A549 (cell line): Measurements from ENCODE around the gene DCN. TPM values are rescaled to one million over a fixed set of nuclear protein-coding genes. Genes with fewer than 3 reads are reported as not detected.

Source experiments
- ATAC-seq, 2 experiments: fragments of 200-7000 bp in 1 of 2; fragments of >200 bp in 1 of 2; cut with Nextera tagmentation in 1 of 2; cut with Tn5 transposase in 1 of 2; 3 replicates each; pipeline versions ENCODE4 v1.8.0 to v1.9.1; 2018 to 2020; ENCODE audit warnings: mild to moderate bottlenecking in 1 of 2, moderate library complexity in 1 of 2
- CTCF ChIA-PET: fragments of 300-600 bp; sonication (Branson Sonifier 250); formaldehyde crosslinking; extraction: SDS; loops from one replicate; lab custom pipeline; 2021; ENCODE audit warnings: antibody characterized with exemption, inconsistent platforms; lab: Yijun Ruan, JAX
- POLR2A ChIA-PET: fragments of 350-600 bp; formaldehyde crosslinking; extraction: SDS; loops from one replicate; lab custom pipeline; 2021; ENCODE audit warnings: antibody characterized with exemption, inconsistent platforms; lab: Yijun Ruan, JAX
- DNase-seq, 2 experiments: peaks; one replicate each; pipeline versions ENCODE4 v3.0.0 to v3.0.0-alpha.2; 2011 to 2016; ENCODE audit warnings: low read depth in 1 of 2, low spot score in 1 of 2
- FAIRE-seq: peaks from 2 replicates; lab custom pipeline; 2011; peaks lifted over from hg19 to GRCh38; lab: Jason Lieb, UNC
- H3K27ac ChIP-seq, 2 experiments: fragments of >200 bp; sonication (Bioruptor Twin); formaldehyde crosslinking; 3 replicates each; pipeline ENCODE4 v1.5.1; 2016 to 2017
- H3K4me1 ChIP-seq: fragments of >200 bp; sonication (Bioruptor Twin); formaldehyde crosslinking; 3 replicates; pipeline ENCODE4 v1.6.1; 2016
- H3K4me2 ChIP-seq: fragments of >200 bp; sonication (Bioruptor Twin); formaldehyde crosslinking; 3 replicates; pipeline ENCODE4 v1.6.1; 2016
- H3K4me3 ChIP-seq: fragments of >200 bp; sonication (Bioruptor Twin); formaldehyde crosslinking; 3 replicates; pipeline ENCODE4 v1.5.1; 2016
- H3K9me3 ChIP-seq: fragments of >200 bp; sonication (Bioruptor Twin); formaldehyde crosslinking; 3 replicates; pipeline ENCODE4 v1.6.1; 2016
- BHLHE40 ChIP-seq: IDR thresholded peaks from 2 replicates; pipeline ENCODE4 v1.6.1; 2012; ENCODE audit warnings: low read depth, low read length, inconsistent platforms
- CBX2 ChIP-seq: fragments of 200-600 bp; sonication (generic); IDR thresholded peaks from 2 replicates; pipeline ENCODE4 v1.6.1; 2016; ENCODE audit warnings: low read depth, mild to moderate bottlenecking, borderline replicate concordance
- CBX8 ChIP-seq: fragments of 200-600 bp; sonication (generic); IDR thresholded peaks from 2 replicates; pipeline ENCODE4 v1.6.1; 2016
- EHF ChIP-seq: fragments of 250-450 bp; sonication (Bioruptor Pico); IDR thresholded peaks from 2 replicates; pipeline ENCODE4 v1.5.0; 2020; ENCODE audit warnings: mild to moderate bottlenecking
- EHMT2 ChIP-seq: fragments of 200-600 bp; sonication (generic); IDR thresholded peaks from 2 replicates; pipeline ENCODE4 v1.6.1; 2016; ENCODE audit warnings: antibody characterized with exemption, low read depth, mild to moderate bottlenecking, moderate library complexity
- EP300 ChIP-seq, 2 experiments: fragments of >200 bp; sonication (Bioruptor Twin); formaldehyde crosslinking; IDR thresholded peaks; 2 replicates in 1 of 2; 3 replicates in 1 of 2; pipeline ENCODE4 v1.6.1; 2016 to 2017
- ESRRA ChIP-seq: fragments of 150-350 bp; IDR thresholded peaks from 2 replicates; pipeline ENCODE4 v1.6.1; 2014; ENCODE audit warnings: mild to moderate bottlenecking, low read length, borderline replicate concordance
- FOSB ChIP-seq: fragments of 250-450 bp; sonication (Bioruptor Pico); IDR thresholded peaks from 2 replicates; pipeline ENCODE4 v1.5.0; 2020; ENCODE audit warnings: mild to moderate bottlenecking, moderate library complexity
- FOSL2 ChIP-seq, 2 experiments: fragments of 450-650 bp in 1 of 2; fragments of >200 bp in 1 of 2; sonication (Bioruptor Twin) in 1 of 2; formaldehyde crosslinking; IDR thresholded peaks; 2 replicates each; pipeline versions ENCODE4 v1.5.0 to v1.6.1; 2016 to 2020; ENCODE audit warnings: mild to moderate bottlenecking in 1 of 2, moderate library complexity in 1 of 2
- FOXS1 ChIP-seq: fragments of 250-450 bp; sonication (Bioruptor Pico); IDR thresholded peaks from 2 replicates; pipeline ENCODE4 v1.5.0; 2020; ENCODE audit warnings: mild to moderate bottlenecking, moderate library complexity
- GATA3 ChIP-seq: IDR thresholded peaks from 2 replicates; pipeline ENCODE4 v1.6.1; 2012; ENCODE audit warnings: borderline replicate concordance
- JUNB ChIP-seq: fragments of >200 bp; sonication (Bioruptor Twin); formaldehyde crosslinking; IDR thresholded peaks from 2 replicates; pipeline ENCODE4 v1.6.1; 2016
- KDM5A ChIP-seq: fragments of 200-600 bp; sonication (generic); IDR thresholded peaks from 2 replicates; pipeline ENCODE4 v1.6.1; 2016; ENCODE audit warnings: antibody characterized with exemption, mild to moderate bottlenecking
- NFE2L2 ChIP-seq: fragments of 150-350 bp; conservative IDR thresholded peaks from 2 replicates; pipeline ENCODE4 v1.6.1; 2014; ENCODE audit warnings: low read length
- PHF8 ChIP-seq: fragments of 200-600 bp; sonication (generic); IDR thresholded peaks from 2 replicates; pipeline ENCODE4 v1.6.1; 2016; ENCODE audit warnings: low read depth, mild to moderate bottlenecking, antibody characterized with exemption, moderate library complexity, borderline replicate concordance
- RAD21 ChIP-seq, 2 experiments: fragments of >200 bp in 1 of 2; sonication (Bioruptor Twin) in 1 of 2; formaldehyde crosslinking in 1 of 2; IDR thresholded peaks in 1 of 2; conservative IDR thresholded peaks in 1 of 2; 2 replicates in 1 of 2; 3 replicates in 1 of 2; pipeline ENCODE4 v1.6.1; 2012 to 2018; ENCODE audit warnings: inconsistent platforms in 1 of 2
- RFX5 ChIP-seq: fragments of 450-650 bp; IDR thresholded peaks from 2 replicates; pipeline ENCODE4 v1.7.1; 2014; ENCODE audit warnings: antibody characterized with exemption, mild to moderate bottlenecking, moderate library complexity
- RNF2 ChIP-seq: fragments of 200-600 bp; sonication (generic); IDR thresholded peaks from 2 replicates; pipeline ENCODE4 v1.6.1; 2016; ENCODE audit warnings: low read depth, mild to moderate bottlenecking, antibody characterized with exemption, moderate library complexity, borderline replicate concordance
- SREBF2 ChIP-seq: fragments of 450-650 bp; IDR thresholded peaks from 2 replicates; pipeline ENCODE4 v1.6.1; 2014; ENCODE audit warnings: mild to moderate bottlenecking, moderate library complexity
- TP53 ChIP-seq: fragments of 250-450 bp; sonication (Bioruptor Pico); IDR thresholded peaks from 2 replicates; pipeline ENCODE4 v1.5.0; 2021; ENCODE audit warnings: mild to moderate bottlenecking, moderate library complexity
- ZSCAN20 ChIP-seq: fragments of 250-450 bp; sonication (Bioruptor Pico); IDR thresholded peaks from 2 replicates; pipeline ENCODE4 v1.8.0; 2022; ENCODE audit warnings: mild to moderate bottlenecking, moderate library complexity
- WGBS: methylation state at CpG from one replicate; pipeline ENCODE4 v1.1.6; 2017; ENCODE audit errors: missing lambda C conversion rate; 5-methylcytosine and 5-hydroxymethylcytosine counted together
- polyA plus RNA-seq, 4 experiments: library from polyadenylated mRNA; depleted of rRNA in 3 of 4; stranded (reverse); fragments of >200 nt; fragmentation: RNase III in 1 of 4; extraction: RNeasy Plus Mini Kit Qiagen cat#74134 plus additional on column Dnase treatment in 1 of 4; gene quantifications; 2 replicates in 3 of 4; 3 replicates in 1 of 4; pipeline ENCODE4 v1.2.3, GENCODE V29; 2011 to 2017
- TF ChIP-seq, protein P1 (sequence below): fragments of 450-650 bp; IDR thresholded peaks from 2 replicates; pipeline ENCODE4 v1.6.1; 2014; ENCODE audit warnings: antibody characterized with exemption
- TF ChIP-seq, protein P2 (sequence below): IDR thresholded peaks from 2 replicates; pipeline ENCODE4 v1.6.1; 2012

Gene DCN
- polyA plus RNA-seq, 2 of the 4 experiments (the other 2 are of a cell fraction) = 1.0 TPM; not detected in 1

GRCh38 chr12:91179966-91180561 is 2.6 kb downstream of the DCN start:
- ChIA-PET POLR2A (no interaction called here), CTCF (no interaction called here)
- Histone ChIP-seq H3K27ac (no peak overlapping the region), H3K4me3 (no peak overlapping the region), H3K9me3 (no peaks in the 10 kb centered on the region), H3K4me2 (no peak overlapping the region), H3K4me1 (no peaks in the 10 kb centered on the region)
- ATAC-seq = no peak
- 43% methylated on average over 5 of the region's 5 CpGs for WGBS
- FAIRE-seq = peak; percentile 77
- DNase-seq = no peak
- TF ChIP-seq ESRRA = no peak
- no peak for TF ChIP-seq FOXS1 (CRISPR knock-in tag)
- TF ChIP-seq EP300 (IDR thresholded peaks at IDR 0.05) = no peak
- TF ChIP-seq JUNB = no peak
- TF ChIP-seq KDM5A = no peak
- TF ChIP-seq BHLHE40 = no peak
- no peak for TF ChIP-seq ZSCAN20
- no peak for TF ChIP-seq FOSL2 (IDR thresholded peaks at IDR 0.05)
- TF ChIP-seq FOSL2 (CRISPR knock-in tag; IDR thresholded peaks at IDR 0.05) = no peak
- TF ChIP-seq RNF2 = no peak
- TF ChIP-seq GATA3 = no peak
- no peak for TF ChIP-seq FOSB

GRCh38 chr12:91179315-91179714 is 3.3 kb downstream of the DCN start:
- no peak overlapping the region for H3K4me2 ChIP-seq
- TF ChIP-seq EHMT2 = no peak
- no peak for TF ChIP-seq CBX8
- no peak for TF ChIP-seq PHF8
- no peak for TF ChIP-seq RAD21 (conservative IDR thresholded peaks at IDR 0.05 in 1 of 2, IDR thresholded peaks at IDR 0.05 in 1 of 2)
- TF ChIP-seq, protein P1, sequence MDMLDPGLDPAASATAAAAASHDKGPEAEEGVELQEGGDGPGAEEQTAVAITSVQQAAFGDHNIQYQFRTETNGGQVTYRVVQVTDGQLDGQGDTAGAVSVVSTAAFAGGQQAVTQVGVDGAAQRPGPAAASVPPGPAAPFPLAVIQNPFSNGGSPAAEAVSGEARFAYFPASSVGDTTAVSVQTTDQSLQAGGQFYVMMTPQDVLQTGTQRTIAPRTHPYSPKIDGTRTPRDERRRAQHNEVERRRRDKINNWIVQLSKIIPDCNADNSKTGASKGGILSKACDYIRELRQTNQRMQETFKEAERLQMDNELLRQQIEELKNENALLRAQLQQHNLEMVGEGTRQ = no peak
- TF ChIP-seq NFE2L2 = no peak
- TF ChIP-seq EP300 (IDR thresholded peaks at IDR 0.05) = no peak
- TF ChIP-seq CBX2 = no peak
- TF ChIP-seq, all 56 proteins: peak for 0
- no peak overlapping the region for H3K27ac ChIP-seq
- H3K4me3 ChIP-seq = no peak overlapping the region
- 49% methylated on average over 7 of the region's 7 CpGs for WGBS
- FAIRE-seq (no peak), ATAC-seq (no peak), DNase-seq (no peak)
- H3K9me3 ChIP-seq = no peaks in the 10 kb centered on the region
- ChIA-PET CTCF (interaction anchor here (1.0 kb wide), 1 partner anchor 146 kb away, joined by 3 read pairs; no protein-coding TSS in a partner anchor), POLR2A (no interaction called here)
- H3K4me1 ChIP-seq = no peaks in the 10 kb centered on the region

DNA sequence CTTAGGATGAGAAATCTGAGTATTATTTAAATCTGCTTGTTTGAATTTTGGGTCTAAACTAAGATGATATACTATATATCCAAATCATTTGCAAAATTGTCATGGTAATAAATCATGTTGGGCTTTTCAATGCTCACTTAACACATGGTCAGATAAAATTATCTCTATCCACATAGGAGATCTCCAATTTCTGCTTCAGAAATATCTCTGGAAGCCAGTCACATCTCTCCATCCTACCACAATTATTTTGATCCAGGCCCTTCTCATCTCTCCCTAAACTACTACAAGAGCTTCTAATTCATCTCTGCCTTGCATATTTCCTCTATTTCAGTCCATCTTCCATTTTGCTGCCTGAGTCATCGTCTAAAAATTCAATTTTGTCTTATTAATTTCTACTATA is 3.8 kb downstream of the DCN start:
- CTCF ChIA-PET = interaction anchor here (1.0 kb wide), 1 partner anchor 146 kb away, joined by 3 read pairs; no protein-coding TSS in a partner anchor
- 2% methylated on average over 1 of the region's 1 CpG for WGBS

More for the DNA sequence above, 3.8 kb downstream of the DCN start:
- FAIRE-seq = no peak
- no peak for ATAC-seq
- Histone ChIP-seq H3K27ac (no peak overlapping the region), H3K4me1 (no peaks in the 10 kb centered on the region), H3K4me2 (no peak overlapping the region)
- DNase-seq = no peak
- POLR2A ChIA-PET = no interaction called here
- TF ChIP-seq SREBF2 = no peak
- TF ChIP-seq, protein P2, sequence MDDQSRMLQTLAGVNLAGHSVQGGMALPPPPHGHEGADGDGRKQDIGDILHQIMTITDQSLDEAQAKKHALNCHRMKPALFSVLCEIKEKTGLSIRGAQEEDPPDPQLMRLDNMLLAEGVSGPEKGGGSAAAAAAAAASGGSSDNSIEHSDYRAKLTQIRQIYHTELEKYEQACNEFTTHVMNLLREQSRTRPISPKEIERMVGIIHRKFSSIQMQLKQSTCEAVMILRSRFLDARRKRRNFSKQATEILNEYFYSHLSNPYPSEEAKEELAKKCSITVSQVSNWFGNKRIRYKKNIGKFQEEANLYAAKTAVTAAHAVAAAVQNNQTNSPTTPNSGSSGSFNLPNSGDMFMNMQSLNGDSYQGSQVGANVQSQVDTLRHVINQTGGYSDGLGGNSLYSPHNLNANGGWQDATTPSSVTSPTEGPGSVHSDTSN = no peak
- TF ChIP-seq, protein P1 = no peak
- TF ChIP-seq RFX5 = no peak
- no peak for TF ChIP-seq TP53 (CRISPR knock-in tag)
- no peak for TF ChIP-seq EHF (CRISPR knock-in tag)
- no peak for TF ChIP-seq EP300 (IDR thresholded peaks at IDR 0.05)
- TF ChIP-seq, all 56 proteins: peak for 0
- no peaks in the 10 kb centered on the region for H3K9me3 ChIP-seq
- no peak overlapping the region for H3K4me3 ChIP-seq
